ENCODE results near the gene MYO1B. TPM values are rescaled to one million over a fixed set of nuclear protein-coding genes. Genes with fewer than 3 reads are reported as not detected.

The MYO1B gene
- total and polyA plus RNA-seq, 2 of the 8 experiments (the other 6 are each of a cell fraction or from before 2014, with no cell fraction given) = 15.5 to 61.2 TPM

DNA sequence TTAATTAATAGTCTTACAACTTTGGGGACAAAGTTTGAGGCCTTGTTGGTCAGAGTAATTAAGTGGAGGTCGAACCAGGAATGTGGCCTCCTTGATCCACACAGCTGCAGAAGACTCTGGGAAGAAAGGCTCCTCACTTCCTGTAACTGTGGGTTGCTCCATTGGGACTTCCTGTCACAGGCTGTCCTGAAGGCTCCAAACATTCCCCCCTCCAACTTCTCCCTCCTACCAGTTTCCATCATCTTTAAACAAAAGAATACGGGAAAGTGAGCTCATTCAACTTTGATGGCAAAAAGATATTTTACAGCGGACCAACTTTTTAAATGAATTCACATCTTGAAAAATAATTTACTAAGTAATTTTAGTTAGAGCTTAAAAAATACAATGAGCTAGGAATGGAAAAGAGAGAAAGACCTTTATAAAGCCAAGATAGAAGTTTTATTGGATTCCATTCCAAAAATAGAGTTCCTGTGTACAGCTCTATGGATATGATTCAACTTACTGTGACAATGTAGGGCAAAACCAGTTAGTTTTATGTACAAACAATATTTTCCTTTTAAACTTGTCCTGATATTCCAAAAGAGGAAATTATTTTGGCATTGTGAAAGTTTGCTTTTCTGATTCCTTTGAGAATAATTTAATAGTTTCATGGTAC lies 220.7 kb downstream of the MYO1B start (continued):
- TF ChIP-seq CTBP2 (IDR thresholded peaks at IDR 0.05; ENCODE audit: borderline replicate concordance, insufficient read depth, insufficient read length, low read length) (no peak), POLR2AphosphoS5 (IDR thresholded peaks at IDR 0.05; ENCODE audit: low read depth, low read length) (no peak), CHD1 (IDR thresholded peaks at IDR 0.05; ENCODE audit: low read depth, low read length) (no peak), FOSL1 (IDR thresholded peaks at IDR 0.05; ENCODE audit: insufficient read depth, low read depth, low read length) (no peak), BRCA1 (IDR thresholded peaks at IDR 0.05; ENCODE audit: low read depth, low read length) (no peak), ZNF274 (IDR thresholded peaks at IDR 0.05; ENCODE audit: borderline replicate concordance, extremely low read depth, low read length) (no peak)

Measured in H1 (cell line).